HG03025 (cell line): ENCODE data around the gene KCNQ1.
"Not testable (repeated sequence)": the region's sequence is repeated elsewhere in the genome, so short reads cannot be mapped to it uniquely, and the experiment has no call there.

ENCODE experiments used
- ATAC-seq: cut with Tn5 transposase; IDR thresholded peaks from one replicate; pipeline ENCODE4 v1.9.1; 2021; ENCODE audit warnings: mild to moderate bottlenecking, moderate library complexity; ENCODE audit not compliant: unreplicated experiment, low FRiP score

Gene KCNQ1

DNA sequence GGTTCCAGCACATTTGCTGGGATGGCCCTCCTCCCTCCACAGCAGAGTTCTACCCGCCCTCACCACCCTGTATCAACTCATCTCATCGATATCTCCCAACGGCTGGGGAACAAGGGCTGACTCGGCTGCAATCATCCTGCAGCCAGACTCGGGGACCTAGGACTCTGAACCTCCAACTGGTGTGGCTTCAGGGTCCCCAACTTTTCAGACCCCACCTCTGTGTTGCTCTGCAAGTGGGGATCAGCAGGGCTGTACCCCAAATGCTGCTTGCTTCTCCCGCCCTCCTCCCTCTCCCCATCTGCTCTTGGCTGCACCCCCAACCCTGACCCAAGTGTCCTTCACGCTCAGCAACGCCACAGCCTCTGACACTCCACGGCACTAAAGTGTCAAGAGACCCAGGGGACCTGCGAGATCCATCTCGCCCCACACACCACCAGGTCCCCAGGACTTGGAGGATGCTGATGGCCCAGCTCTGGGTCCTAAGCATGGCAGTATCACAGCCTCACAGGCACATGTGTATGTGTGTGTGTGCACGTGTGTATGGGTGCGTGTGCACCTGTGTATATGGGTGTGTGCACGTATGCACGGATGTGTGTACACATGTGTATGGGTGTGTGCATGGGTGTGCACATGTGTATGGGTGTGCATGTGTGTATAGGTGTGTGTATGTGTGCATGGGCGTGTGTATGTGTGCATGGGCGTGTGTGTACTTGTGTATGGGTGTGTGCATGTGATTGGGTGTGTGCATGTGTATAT is 26.4 kb downstream of the KCNQ1 start:
- ATAC-seq, result no peak

DNA sequence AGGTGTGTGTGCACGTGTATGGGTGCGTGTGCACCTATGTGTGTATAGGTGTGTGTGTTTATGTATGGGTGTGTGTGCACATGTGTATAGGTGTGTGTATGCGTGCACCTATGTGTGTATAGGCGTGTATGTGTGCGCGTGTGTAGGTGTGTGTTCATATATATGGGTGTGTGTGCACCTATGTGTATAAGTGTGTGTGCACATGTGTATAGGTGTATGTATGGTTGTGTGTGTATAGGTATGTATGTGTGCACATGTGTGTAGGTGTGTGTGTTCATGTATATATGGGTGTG is 26.9 kb downstream of the KCNQ1 start:
- ATAC-seq, result no peak

DNA sequence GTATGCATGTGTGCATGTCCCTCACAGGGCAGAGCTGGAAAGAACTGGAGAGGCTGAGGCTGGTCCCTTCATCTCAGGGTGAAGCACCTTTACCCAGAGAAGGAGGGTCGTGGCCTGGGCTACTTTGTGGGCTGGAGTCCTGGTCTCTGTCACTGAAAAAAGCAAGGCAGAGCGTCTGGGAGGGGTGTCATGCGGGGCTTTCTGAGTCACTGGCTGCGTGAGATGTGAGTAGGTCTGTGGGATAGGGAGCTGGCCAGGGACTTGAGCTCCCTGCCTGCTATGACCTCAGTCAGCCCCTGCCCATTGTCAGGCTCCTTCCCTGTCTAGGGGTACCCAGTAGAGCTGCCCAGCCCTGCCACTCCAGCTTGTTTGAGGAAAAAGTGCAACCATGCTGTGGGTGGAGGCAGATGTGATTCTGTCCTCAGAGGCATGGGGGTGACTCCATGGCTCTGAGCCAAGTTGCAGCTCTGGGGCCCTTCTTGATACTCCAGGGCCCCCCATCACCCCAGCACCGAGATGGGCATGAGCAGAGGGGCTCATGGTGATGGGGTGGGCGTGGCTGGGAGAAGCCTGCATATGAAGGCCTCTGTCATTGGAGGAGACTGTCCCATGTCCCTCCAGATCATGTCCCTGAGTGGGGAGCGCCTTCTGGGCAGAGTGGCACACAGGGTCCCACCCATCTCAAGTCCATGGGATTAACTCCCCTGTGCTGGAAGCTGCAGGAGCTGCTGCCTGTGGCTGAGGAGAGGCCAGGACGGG is 27.8 kb downstream of the KCNQ1 start:
- no peak for ATAC-seq

DNA sequence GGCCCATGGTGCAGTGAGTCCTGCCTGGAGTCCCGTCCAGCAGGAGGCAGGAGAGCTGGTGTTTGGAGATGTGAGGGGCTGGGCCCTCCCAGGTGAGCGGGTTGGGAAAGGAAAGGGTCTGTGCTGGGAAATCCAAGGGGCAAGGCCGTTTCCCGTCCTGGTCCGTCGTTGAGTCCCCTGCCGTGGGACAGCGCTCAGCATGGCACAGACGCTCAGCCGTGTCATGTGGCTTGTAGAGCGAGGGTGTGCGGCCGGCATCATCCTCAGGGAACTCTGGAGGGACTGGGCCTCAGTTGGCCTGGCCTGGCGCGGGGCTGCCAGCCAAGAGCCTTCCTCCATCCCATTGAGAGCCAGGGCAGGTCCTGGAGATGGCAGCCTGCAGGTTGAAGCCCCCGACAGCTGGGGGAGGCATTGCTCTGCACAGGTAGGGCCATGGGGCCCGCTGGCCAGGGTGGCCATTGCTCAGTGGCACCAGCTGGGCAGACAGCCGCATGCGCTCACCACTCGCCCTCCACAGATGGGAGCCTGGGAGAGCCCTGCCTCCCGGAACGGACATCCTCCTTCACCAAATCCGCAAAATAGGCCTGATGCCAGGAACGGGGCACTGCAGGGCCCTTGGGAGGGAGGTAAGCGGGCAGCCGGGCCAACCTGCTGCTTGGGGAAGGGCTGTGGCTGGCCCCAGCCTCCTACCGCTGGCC is 28.7 kb downstream of the KCNQ1 start:
- no peak for ATAC-seq

DNA sequence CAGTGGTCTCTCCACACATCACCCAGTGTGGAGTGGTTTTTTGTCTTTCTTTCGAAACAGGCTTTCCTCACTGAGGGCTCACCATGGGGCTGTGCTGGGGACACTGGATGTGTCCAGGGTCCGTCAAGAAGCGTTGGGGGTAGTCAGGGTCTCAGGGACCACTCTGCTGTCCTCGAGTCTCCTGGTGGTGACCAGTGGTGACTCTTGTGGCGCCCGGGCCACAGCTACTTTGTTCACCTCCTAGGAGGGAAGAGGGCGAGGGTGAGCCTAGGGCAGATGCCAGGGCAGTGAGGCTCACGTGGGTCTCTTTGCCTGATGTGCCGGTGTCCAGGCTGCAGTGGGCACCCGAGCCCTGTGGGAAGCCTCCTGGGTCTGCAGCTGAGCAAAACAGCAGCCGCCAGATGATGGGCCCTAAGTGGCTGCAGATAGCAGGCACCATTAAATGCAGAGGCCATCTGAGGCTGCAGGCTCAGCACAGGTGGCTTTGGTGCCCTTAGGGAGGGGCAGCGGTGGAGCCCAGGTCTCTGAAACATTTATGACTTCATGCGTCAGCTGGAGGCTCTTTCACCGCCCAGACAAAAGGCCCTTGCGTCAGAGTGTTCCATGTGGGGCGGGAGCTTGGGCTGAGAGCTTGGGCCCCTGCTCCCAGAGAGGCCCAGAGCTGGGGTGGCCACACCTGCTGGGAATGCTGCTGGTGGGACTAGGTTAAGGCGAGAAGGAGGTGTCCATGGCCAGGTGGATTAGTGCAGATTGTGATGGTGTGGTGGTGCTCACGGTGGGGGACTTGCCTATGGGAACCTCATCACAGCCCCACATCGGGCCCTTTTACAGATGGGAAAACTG is 29.5 kb downstream of the KCNQ1 start:
- no peak for ATAC-seq

DNA sequence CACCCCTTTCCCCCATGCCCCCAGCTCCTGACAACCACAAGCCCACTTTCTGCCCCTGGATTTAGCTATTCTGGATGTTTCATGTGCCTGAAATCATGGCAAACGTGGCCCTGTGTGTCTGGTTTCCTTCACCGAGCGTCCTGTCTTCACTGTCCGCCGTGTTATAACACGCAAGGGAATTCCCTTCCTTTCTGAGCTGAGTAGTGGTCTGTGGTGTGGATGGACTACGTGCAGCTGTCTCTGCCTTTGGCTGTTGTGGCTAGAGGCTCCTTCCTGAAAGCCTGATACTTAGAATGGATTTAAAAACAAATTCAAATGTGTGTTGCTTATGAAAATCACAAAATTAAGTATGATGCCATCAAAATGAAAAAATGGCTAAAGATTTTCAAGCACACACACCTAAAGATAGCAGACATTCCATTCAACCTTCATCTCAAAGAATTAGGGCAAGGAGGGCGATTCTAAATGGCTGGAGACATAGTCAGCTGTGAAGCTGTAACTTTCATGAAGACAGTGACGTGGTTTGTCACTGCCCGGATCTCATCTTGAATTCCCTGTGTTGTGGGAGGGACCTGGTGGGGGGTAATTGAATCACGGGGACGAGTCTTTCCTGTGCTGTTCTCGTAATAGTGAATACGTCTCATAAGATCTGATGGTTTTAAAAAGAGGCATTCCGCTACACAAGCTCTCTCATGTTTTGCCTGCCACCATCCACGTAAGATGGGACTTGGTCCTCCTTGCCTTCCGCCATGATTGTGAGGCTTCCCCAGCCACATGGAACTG is 30.5 kb downstream of the KCNQ1 start:
- ATAC-seq, result no peak

DNA sequence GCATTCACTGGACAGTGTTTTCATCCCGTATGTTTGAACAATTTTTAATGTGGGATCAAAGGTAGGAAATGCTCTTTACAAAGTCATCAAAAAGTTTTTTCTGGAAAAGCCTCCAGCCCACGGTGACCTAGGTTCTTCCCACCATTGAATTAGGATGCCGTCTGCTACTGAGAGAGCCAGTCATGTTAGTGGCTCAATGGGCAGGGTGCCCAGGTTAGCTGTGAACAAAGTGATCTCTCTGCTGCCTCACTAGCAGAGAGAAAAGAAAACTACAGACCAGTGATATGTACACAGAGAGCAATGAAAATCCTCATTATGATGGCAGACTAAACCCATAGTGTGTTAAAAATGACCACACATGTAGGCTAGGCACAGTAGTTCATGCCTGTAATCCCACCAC is 32.4 kb downstream of the KCNQ1 start:
- no peak for ATAC-seq

DNA sequence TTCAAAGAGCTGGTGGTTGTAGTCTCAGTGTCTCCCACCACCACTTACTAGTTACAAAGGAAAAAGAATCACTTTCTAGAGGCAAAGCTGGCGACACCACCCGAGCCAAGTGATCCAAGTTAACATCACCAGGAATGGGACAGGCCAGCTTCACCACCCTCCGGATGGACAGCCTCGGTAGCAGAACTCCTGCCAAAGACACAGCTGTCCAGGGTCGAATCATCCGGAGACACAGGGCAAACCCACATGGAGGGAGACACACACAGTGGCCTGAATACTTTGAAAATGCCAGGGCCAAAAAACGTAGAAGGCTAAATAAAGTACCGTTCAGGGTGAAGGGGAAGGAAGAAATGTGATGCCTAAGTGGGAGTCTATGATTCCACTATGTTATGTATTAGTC is 33.1 kb downstream of the KCNQ1 start:
- no peak for ATAC-seq

DNA sequence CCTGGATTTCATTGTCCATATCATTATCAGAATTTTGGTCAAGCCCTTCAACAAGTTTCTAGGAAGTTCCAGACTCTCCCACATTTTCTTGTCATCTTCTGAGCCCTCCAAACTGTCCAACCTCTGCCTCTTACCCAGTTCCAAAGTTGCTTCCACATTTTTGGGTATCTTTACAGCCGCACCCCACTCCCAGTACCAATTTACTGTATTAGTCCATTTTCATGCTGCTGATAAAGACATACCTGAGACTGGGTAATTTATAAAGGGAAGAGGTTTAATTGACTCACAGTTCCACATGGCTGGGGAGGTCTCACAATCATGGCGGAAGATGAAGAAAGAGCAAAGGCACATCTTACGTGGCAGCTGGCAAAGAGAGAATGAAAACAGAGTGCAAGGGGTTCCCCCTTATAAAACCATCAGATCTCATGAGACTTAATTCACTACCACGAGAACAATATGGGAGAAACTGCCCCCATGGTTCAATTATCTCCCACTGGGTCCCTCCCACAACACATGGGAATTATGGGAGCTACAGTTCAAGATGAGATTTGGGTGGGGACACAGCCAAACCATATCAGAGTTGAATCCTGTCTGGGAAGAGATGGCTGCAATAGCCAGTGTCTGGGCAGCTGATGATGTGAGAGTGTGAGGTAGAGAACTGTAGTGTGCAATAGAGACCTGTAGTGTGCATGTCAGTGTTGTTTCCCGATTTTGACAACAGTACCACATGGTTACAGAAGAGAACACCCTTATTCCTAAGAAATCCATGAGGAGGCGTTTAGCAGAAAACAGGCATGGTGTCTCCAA is 35.5 kb downstream of the KCNQ1 start:
- ATAC-seq, result not testable (repeated sequence)

DNA sequence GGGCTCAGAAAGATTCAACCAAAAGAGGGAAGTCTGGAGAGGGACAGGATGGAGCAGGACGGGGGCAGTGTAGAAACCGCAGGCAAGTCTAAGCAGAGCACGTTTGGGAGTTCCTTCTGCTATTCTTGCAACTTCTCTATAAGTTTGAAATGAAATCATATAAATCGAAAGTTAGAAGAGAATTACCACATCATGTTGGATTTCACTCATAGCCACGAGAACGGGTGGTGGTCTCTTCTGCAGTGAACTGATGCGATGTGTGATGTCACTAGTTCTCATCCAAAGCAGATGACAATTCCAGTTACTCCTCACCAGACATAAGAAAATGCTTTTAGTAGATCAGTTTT is 36.0 kb downstream of the KCNQ1 start:
- ATAC-seq, result no peak

DNA sequence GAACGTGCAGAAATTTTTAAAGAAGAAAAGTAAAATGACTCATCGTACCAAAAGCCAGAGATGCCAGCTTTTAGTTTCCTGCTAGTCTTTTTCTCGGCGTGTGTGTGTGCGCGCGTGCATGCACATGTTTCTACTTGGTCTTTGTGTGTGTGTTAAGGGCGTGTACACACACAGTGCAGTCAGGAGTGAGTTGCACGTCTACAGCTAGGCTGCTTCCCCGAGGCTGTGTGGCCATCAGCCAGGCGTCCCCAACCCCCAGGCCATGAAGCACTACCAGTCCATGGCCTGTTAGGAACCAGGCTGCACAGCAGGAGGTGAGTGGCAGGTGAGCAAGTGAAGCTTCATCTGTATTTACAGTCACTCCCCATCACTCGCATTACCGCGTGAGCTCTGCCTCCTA is 36.4 kb downstream of the KCNQ1 start:
- no peak for ATAC-seq

DNA sequence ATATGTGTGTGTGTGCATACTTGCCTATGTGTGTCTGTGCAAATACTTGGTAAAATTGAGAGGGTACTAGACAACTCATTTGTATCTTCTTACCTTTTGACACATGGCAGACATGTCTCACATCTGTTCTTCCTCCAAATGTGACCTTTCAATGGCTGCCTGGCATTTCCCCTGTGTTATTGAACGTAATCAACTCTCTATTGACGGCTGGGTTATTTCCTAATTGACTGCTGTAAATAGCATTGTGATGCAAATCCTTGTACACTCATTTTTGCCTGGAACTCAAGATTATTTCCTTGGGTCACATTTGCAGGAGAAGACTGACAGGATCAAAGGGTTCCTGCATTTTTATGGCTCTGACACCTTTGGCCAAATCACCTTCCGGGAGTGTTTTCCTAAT is 37.4 kb downstream of the KCNQ1 start:
- no peak for ATAC-seq

DNA sequence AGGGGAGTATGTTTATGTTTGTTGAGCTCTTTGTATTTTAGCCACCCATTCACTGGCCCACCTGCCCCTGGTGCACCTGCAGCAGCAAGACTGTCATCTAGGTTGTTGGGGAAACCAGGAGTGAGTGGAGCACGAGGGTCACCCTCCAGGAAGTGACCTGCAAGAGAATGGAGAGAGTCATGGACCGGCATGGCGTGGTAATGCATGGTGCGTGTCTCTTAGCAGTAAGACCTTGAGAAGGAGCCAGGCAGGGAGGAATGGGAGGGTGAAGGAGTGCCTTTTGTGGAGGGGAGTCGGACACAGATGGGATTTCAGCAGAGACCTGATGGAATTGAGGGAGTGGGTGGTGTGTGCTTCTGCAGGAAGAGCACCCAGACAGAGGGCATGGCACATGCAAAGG is 37.9 kb downstream of the KCNQ1 start:
- ATAC-seq, result no peak

DNA sequence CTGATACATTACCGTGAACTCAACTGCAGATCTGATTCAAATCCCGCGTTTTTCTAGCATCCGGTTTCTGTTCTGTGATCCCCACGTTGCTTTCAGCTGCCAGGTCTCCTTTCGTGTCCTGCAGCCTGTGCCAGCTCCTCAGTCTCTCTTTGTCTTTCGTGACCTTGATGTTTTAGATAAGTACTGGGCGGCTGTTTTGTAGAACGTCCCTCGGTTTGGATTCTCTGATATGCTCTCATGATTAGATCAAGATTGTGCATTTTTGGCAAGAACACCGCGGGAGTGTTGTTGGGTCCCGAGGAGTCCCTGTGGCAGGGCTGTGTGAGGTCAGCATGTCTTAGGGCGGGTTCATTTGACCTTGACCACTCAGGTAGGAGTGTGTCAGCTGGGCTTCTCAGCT is 38.6 kb downstream of the KCNQ1 start:
- no peak for ATAC-seq

DNA sequence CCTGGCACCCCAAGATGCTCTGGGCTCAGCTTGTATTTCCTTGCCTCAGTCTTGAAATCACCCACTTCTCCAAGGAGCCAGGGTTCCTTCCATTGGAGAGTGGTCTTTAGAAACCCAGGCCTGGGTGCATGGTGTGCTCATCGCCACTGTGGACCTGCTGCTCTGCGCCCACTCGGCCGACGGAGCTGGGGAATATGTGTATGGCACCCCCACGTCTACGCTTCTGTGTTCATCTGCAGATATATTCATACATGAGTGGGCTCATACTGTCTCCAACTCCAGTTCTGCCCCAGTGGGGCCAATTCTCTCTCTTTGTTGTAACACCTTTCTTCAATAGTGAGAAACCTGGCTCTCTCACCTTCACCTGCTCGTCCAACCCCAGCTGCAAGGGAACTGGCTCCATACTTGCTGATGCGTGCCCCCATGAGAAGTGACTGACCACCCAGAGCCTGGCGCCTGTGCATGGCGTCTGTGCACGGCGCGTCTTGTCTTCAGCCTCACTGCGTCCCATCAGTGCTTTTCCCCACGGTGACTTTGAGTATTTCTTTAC is 39.8 kb downstream of the KCNQ1 start:
- no peak for ATAC-seq

DNA sequence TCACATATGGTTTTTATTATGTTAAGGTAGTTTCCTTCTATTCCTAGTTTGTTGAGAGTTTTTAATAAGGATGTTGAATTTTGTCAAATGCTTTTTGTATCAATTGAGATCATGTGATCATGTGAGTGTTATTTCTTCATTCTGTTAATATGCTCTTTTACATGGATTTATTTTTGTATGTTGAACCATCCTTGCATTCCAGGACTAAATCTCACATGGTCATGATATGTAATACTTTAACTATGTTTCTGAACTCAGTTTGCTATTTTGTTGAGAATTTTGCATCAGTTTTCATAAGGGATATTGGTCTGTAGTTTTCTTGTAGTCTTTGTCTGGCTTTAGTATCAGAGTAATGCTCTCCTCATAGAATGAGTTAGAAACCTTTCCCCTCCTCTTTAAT is 43.2 kb downstream of the KCNQ1 start:
- no peak for ATAC-seq

DNA sequence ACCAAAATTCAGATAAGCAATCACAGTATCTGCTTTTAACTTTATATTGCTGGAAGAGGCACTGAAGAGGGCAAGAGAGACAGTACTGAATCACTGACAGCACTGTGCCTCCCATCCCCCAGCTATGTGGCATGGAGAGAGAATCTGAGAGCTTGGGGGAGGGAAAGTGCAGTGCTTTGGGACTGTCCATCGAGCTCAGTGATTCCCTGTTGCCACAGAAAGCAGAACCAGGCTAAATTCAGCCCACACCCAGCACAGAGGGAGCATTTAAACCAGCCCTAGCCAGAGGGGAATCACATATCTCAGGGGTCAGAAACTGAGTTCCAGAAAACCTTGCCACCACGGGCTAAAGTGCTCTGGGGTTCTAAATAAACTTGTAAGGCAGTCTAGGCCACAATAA is 44.3 kb downstream of the KCNQ1 start:
- no peak for ATAC-seq

DNA sequence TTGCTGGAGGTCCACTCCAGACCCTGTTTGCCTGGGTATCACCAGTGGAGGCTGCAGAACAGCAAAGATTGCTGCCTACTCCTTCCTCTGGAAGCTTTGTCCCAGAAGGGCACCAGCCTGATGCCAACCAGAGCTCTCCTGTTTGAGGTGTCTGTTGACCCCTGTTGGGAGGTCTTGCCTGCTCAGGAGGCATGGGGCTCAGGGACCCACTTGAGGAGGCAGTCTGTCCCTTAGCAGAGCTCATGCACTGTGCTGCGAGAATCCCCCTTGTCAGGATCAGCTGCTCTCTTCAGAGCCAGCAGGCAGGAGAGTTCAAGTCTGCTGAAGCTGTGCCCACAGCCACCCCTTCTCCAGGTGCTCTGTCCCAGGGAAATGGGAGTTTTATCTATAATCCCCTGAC is 53.1 kb downstream of the KCNQ1 start:
- ATAC-seq, result not testable (repeated sequence)

DNA sequence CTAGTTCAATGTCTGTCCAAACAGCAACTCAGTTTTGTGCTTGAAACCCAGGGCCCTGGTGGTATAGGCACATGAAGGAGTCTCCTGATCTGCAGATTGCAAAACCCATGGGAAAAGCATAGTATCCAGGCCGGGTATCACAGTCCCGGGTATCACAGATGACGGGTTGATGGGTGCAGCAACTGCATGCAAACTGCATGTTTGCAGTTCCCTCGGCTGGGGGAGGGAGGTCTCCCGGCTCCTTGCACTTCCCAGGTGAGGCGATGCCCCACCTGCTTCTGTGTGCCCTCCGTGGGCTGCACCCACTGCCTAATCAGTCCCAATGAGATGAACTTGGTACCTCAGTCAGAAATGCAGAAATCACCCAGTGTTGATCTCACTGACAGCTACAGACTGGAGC is 53.9 kb downstream of the KCNQ1 start:
- no peak for ATAC-seq
